Hepatocyte (in vitro differentiated cells): ENCODE results near the gene BRCA2. TPM values are rescaled to one million over a fixed set of nuclear protein-coding genes. Genes with fewer than 3 reads are reported as not detected.

Experiments used
- DNase-seq: peaks from one replicate; pipeline ENCODE4 v3.0.0-alpha.2; 2016; ENCODE audit warnings: low spot score
- H2AFZ ChIP-seq: fragments of 200-600 bp; sonication (generic); 2 replicates; pipeline ENCODE4 v1.6.0; 2016; ENCODE audit warnings: antibody characterized with exemption, mild to moderate bottlenecking
- H3K27ac ChIP-seq: fragments of 200-600 bp; sonication (generic); 2 replicates; pipeline ENCODE4 v1.5.1; 2016; ENCODE audit warnings: mild to moderate bottlenecking
- H3K27me3 ChIP-seq: fragments of 200-600 bp; sonication (generic); 2 replicates; pipeline ENCODE4 v1.6.1; 2016
- H3K36me3 ChIP-seq: fragments of 200-600 bp; sonication (generic); replicated peaks from 2 replicates; pipeline ENCODE4 v1.5.1; 2016; ENCODE audit warnings: low read depth; ENCODE audit not compliant: insufficient read depth
- H3K4me1 ChIP-seq: fragments of 200-600 bp; sonication (generic); 2 replicates; pipeline ENCODE4 v1.5.1; 2016; ENCODE audit warnings: mild to moderate bottlenecking, moderate library complexity; ENCODE audit not compliant: insufficient read depth
- H3K4me2 ChIP-seq: fragments of 200-600 bp; sonication (generic); 2 replicates; pipeline ENCODE4 v1.6.0; 2016
- H3K4me3 ChIP-seq: fragments of 200-600 bp; sonication (generic); 2 replicates; pipeline ENCODE4 v1.5.1; 2016; ENCODE audit warnings: mild to moderate bottlenecking
- H3K79me2 ChIP-seq: fragments of 200-600 bp; sonication (generic); 2 replicates; pipeline ENCODE4 v1.6.0; 2017; ENCODE audit warnings: mild to moderate bottlenecking
- H3K9me2 ChIP-seq: fragments of 200-600 bp; sonication (generic); replicated peaks from 2 replicates; pipeline ENCODE4 v1.6.0; 2017; ENCODE audit warnings: mild to moderate bottlenecking; ENCODE audit not compliant: insufficient read depth
- H3K9me3 ChIP-seq: fragments of 200-600 bp; sonication (generic); 2 replicates; pipeline ENCODE4 v1.5.1; 2016; ENCODE audit warnings: low read depth, mild to moderate bottlenecking
- H4K20me1 ChIP-seq: fragments of 200-600 bp; sonication (generic); 2 replicates; pipeline ENCODE4 v1.6.0; 2016; ENCODE audit warnings: mild to moderate bottlenecking; ENCODE audit not compliant: insufficient read depth, poor library complexity, severe bottlenecking
- EZH2 ChIP-seq: fragments of 200-600 bp; sonication (generic); IDR thresholded peaks from 2 replicates; pipeline ENCODE4 v1.6.1; 2016; ENCODE audit warnings: antibody characterized with exemption, mild to moderate bottlenecking, borderline replicate concordance
- EZH2phosphoT487 ChIP-seq: fragments of 200-600 bp; sonication (generic); IDR thresholded peaks from one replicate; pipeline ENCODE4 v1.6.1; 2018; ENCODE audit warnings: antibody characterized with exemption, mild to moderate bottlenecking, low read depth, moderate library complexity; ENCODE audit not compliant: unreplicated experiment, severe bottlenecking
- WGBS: methylation state at CpG from one replicate; pipeline ENCODE4 v1.1.6; 2016; ENCODE audit warnings: low lambda C conversion rate; ENCODE audit errors: missing lambda C conversion rate; 5-methylcytosine and 5-hydroxymethylcytosine counted together
- polyA plus RNA-seq: library from polyadenylated mRNA; unstranded; fragments of >200 nt; fragmentation: Nextera tagmentation; extraction: Ambion mirVana; gene quantifications from 2 replicates; pipeline ENCODE4 v1.2.1, GENCODE V29; 2016
- total RNA-seq: library from RNA; depleted of rRNA; stranded (reverse); fragments of >200 nt; gene quantifications from 2 replicates; pipeline ENCODE4 v1.2.3, GENCODE V29; 2014
- TF ChIP-seq, protein P1 (sequence below): fragments of 200-600 bp; sonication (generic); IDR thresholded peaks from 2 replicates; pipeline ENCODE4 v1.5.1; 2016; ENCODE audit warnings: antibody characterized with exemption, mild to moderate bottlenecking; ENCODE audit not compliant: poor library complexity

BRCA2 gene
- total and polyA plus RNA-seq, 2 experiments from 2014 or later = 1.4 to 2.8 TPM

DNA sequence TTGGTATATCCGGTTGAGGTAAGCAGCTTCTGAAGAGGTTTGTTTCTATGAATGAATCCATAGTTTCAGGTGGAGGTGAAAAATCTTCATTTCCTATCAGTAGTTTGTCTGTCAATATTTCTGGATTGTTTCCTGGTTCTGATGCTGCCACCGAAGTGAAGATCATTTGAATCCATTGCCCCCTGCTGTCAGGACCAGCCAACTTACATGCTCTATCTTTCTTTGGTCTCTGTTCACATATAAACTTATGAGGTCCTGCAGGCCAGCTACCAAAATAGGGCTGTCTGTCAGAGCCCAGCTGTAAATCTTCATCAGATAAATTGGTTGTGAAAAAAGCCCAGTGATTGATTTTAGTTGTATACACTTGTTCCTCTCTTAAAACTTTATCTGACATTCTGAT is 127.8 kb downstream of the BRCA2 start:
- DNase-seq = peak; percentile 16
- TF ChIP-seq EZH2 = no peak
- TF ChIP-seq, protein P1, sequence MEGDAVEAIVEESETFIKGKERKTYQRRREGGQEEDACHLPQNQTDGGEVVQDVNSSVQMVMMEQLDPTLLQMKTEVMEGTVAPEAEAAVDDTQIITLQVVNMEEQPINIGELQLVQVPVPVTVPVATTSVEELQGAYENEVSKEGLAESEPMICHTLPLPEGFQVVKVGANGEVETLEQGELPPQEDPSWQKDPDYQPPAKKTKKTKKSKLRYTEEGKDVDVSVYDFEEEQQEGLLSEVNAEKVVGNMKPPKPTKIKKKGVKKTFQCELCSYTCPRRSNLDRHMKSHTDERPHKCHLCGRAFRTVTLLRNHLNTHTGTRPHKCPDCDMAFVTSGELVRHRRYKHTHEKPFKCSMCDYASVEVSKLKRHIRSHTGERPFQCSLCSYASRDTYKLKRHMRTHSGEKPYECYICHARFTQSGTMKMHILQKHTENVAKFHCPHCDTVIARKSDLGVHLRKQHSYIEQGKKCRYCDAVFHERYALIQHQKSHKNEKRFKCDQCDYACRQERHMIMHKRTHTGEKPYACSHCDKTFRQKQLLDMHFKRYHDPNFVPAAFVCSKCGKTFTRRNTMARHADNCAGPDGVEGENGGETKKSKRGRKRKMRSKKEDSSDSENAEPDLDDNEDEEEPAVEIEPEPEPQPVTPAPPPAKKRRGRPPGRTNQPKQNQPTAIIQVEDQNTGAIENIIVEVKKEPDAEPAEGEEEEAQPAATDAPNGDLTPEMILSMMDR = peak; percentile 34
- Histone ChIP-seq H3K4me1 (no peaks in the 10 kb centered on the region), H3K9me3 (no peaks in the 10 kb centered on the region), H3K79me2 (no peaks in the 10 kb centered on the region), H3K4me3 (no peak overlapping the region), H3K27ac (no peak overlapping the region), H3K27me3 (no peaks in the 10 kb centered on the region), H3K9me2 (no peaks in the 10 kb centered on the region), H2AFZ (no peak overlapping the region), H3K4me2 (no peak overlapping the region), H4K20me1 (no peaks in the 10 kb centered on the region), H3K36me3 (no peaks in the 10 kb centered on the region)
- 57% methylated on average over 2 of the region's 2 CpGs for WGBS

DNA sequence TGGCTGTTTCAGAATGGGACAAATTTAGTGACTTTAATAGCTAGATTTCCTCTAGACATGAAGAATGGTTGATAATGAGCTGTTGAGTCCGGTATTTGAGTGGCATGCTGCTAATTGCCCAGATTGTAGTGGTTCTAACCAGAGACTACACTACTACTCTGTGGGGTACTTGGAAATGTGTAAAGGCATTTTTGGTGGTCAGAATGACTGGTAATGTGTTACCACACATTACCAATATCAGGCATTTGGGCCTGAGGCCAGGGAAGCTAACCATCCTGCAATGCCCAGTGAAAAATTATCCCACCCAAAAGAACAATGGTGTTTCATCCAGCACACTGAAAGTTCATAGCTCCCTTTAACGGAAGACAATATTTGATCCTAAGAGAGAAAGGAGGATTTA is 130.2 kb downstream of the BRCA2 start:
- no peaks in the 10 kb centered on the region for H3K4me1 ChIP-seq
- no peak overlapping the region for H2AFZ ChIP-seq
- no peaks in the 10 kb centered on the region for H3K79me2 ChIP-seq
- H4K20me1 ChIP-seq = no peaks in the 10 kb centered on the region
- DNase-seq = no peak
- H3K4me2 ChIP-seq = no peak overlapping the region
- no peaks in the 10 kb centered on the region for H3K36me3 ChIP-seq
- TF ChIP-seq EZH2phosphoT487 = no peak
- TF ChIP-seq EZH2 = no peak
- TF ChIP-seq, protein P1 = no peak
- H3K27me3 ChIP-seq = no peaks in the 10 kb centered on the region
- WGBS = 94% methylated on average over 2 of the region's 2 CpGs
- H3K27ac ChIP-seq = no peak overlapping the region
- H3K4me3 ChIP-seq = no peak overlapping the region
- no peaks in the 10 kb centered on the region for H3K9me3 ChIP-seq
- H3K9me2 ChIP-seq = no peaks in the 10 kb centered on the region

- Histone ChIP-seq H3K4me1 (no peaks in the 10 kb centered on the region), H3K27me3 (no peaks in the 10 kb centered on the region), H2AFZ (no peak overlapping the region), H3K79me2 (no peaks in the 10 kb centered on the region), H3K9me3 (no peaks in the 10 kb centered on the region), H3K36me3 (no peaks in the 10 kb centered on the region), H3K4me3 (no peak overlapping the region), H3K9me2 (no peaks in the 10 kb centered on the region), H3K4me2 (no peak overlapping the region), H4K20me1 (no peaks in the 10 kb centered on the region), H3K27ac (peak overlapping the region; percentile 28)
- 90% methylated on average over 3 of the region's 3 CpGs for WGBS
- peak; percentile 27 for DNase-seq
- TF ChIP-seq EZH2 (no peak), EZH2phosphoT487 (no peak)
- TF ChIP-seq, protein P1 = no peak
These were observed 130.9 kb downstream of the BRCA2 start for GRCh38 chr13:32446220-32446619.
